PC-3 (cell line): ENCODE results near the gene S100A16. TPM values are rescaled to one million over a fixed set of nuclear protein-coding genes. Genes with fewer than 3 reads are reported as not detected.
"Not testable (repeated sequence)": the region's sequence is repeated elsewhere in the genome, so short reads cannot be mapped to it uniquely, and the experiment has no call there.

Source experiments
- ATAC-seq: fragments of 200-7000 bp; cut with Tn5 transposase; 2 replicates; pipeline ENCODE4 v1.9.1; 2020; ENCODE audit warnings: mild to moderate bottlenecking, moderate library complexity
- BruUV-seq: library from RNA; stranded (reverse); fragments of 400-500 nt; replicated peaks from 2 replicates; lab custom pipeline; 2021; lab: Mats Ljungman, UMichigan
- CTCF ChIA-PET: fragments of 300-600 bp; sonication (Branson Sonifier 250); formaldehyde crosslinking; loops from one replicate; lab custom pipeline; 2022; ENCODE audit warnings: antibody characterized with exemption; lab: Charles Lee
- POLR2A ChIA-PET: fragments of 300-600 bp; sonication (Branson Sonifier 250); formaldehyde crosslinking; loops from one replicate; lab custom pipeline; 2022; ENCODE audit warnings: antibody characterized with exemption; ENCODE audit not compliant: unreplicated experiment; lab: Charles Lee
- DNase-seq: peaks from one replicate; pipeline ENCODE4 v3.0.0-alpha.2; 2015
- H2AFZ ChIP-seq: fragments of 300-600 bp; sonication (generic); 2 replicates; pipeline ENCODE4 v1.6.0; 2016; ENCODE audit warnings: antibody characterized with exemption, low read length
- H3F3A ChIP-seq: fragments of 300-600 bp; sonication (generic); one replicate; pipeline ENCODE4 v1.6.0; 2017; ENCODE audit warnings: antibody characterized with exemption, low read length, control low read depth, mild to moderate bottlenecking; ENCODE audit not compliant: unreplicated experiment
- H3K27ac ChIP-seq: fragments of 300-600 bp; sonication (generic); 2 replicates; pipeline ENCODE4 v1.5.1; 2016; ENCODE audit warnings: mild to moderate bottlenecking, low read length
- H3K27me3 ChIP-seq: fragments of 300-600 bp; sonication (generic); 2 replicates; pipeline ENCODE4 v1.6.1; 2016; ENCODE audit warnings: low read length, mixed read lengths
- H3K36me3 ChIP-seq: fragments of 300-600 bp; sonication (generic); 2 replicates; pipeline ENCODE4 v1.6.1; 2016; ENCODE audit warnings: low read depth, mixed run types, low read length, mixed read lengths
- H3K4me1 ChIP-seq: fragments of 300-600 bp; sonication (generic); 2 replicates; pipeline ENCODE4 v1.5.1; 2016; ENCODE audit warnings: low read length; ENCODE audit not compliant: insufficient read depth
- H3K4me2 ChIP-seq: fragments of 300-600 bp; sonication (generic); 2 replicates; pipeline ENCODE4 v1.6.0; 2016; ENCODE audit warnings: low read length
- H3K4me3 ChIP-seq: fragments of 300-600 bp; sonication (generic); 2 replicates; pipeline ENCODE4 v1.5.1; 2016; ENCODE audit warnings: mild to moderate bottlenecking, low read length, mixed read lengths
- H3K79me2 ChIP-seq: fragments of 300-600 bp; sonication (generic); 2 replicates; pipeline ENCODE4 v1.6.1; 2017; ENCODE audit warnings: low read length, mixed read lengths
- H3K9ac ChIP-seq: fragments of 300-600 bp; sonication (generic); 2 replicates; pipeline ENCODE4 v1.6.0; 2016; ENCODE audit warnings: mild to moderate bottlenecking, low read length
- H3K9me2 ChIP-seq: fragments of 300-600 bp; sonication (generic); replicated peaks from 2 replicates; pipeline ENCODE4 v1.6.1; 2016; ENCODE audit warnings: mixed run types, low read length, mixed read lengths
- H3K9me3 ChIP-seq: fragments of 300-600 bp; sonication (generic); 2 replicates; pipeline ENCODE4 v1.6.1; 2016; ENCODE audit warnings: low read length, mixed read lengths
- H4K20me1 ChIP-seq: fragments of 300-600 bp; sonication (generic); 2 replicates; pipeline ENCODE4 v1.6.1; 2016; ENCODE audit warnings: low read length, mixed read lengths
- EZH2 ChIP-seq: fragments of 300-600 bp; sonication (generic); IDR thresholded peaks from one replicate; pipeline ENCODE4 v1.6.1; 2017; ENCODE audit warnings: antibody characterized with exemption, mild to moderate bottlenecking, low read length; ENCODE audit not compliant: unreplicated experiment
- EZH2phosphoT487 ChIP-seq: fragments of 300-600 bp; sonication (generic); IDR thresholded peaks from 2 replicates; pipeline ENCODE4 v1.6.1; 2018; ENCODE audit warnings: mild to moderate bottlenecking, antibody characterized with exemption, low read length, borderline replicate concordance
- intact Hi-C: fragments of 100-400 bp; cut with micrococcal nuclease; formaldehyde crosslinking; loops from 2 replicates; pipeline ENCODE4 v1.9.0; 2023
- total RNA-seq: library from RNA; depleted of rRNA; stranded (reverse); fragments of >200 nt; gene quantifications from 2 replicates; pipeline ENCODE4 v1.2.3, GENCODE V29; 2014
- TF ChIP-seq, protein P1 (sequence below): fragments of 300-600 bp; sonication (generic); conservative IDR thresholded peaks from 2 replicates; pipeline ENCODE4 v1.5.1; 2017; ENCODE audit warnings: antibody characterized with exemption, low read depth, mild to moderate bottlenecking, low read length

S100A16 gene
- total RNA-seq, 1 experiment from 2014 or later: 1,254 TPM

DNA sequence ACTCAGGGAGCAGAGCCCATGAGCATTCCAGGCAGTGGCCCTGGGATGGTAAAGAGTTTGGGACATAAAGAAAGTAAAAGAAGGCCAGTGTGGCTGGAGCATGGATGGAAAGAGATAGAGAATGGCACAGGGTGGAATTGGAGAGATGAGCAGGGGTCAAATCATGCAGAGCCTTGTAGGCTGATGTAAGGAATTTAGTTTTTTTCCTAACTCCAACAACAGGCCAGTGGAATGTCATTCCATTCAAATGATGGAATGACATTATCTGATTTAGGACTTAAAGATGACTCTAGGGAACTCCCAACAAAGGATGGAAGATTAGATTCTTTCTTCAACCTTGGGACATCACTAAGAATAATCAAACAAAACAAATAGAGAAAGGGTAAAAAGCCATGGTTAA is 34.4 kb downstream of the S100A16 start:
- POLR2A ChIA-PET: no interaction called here

DNA sequence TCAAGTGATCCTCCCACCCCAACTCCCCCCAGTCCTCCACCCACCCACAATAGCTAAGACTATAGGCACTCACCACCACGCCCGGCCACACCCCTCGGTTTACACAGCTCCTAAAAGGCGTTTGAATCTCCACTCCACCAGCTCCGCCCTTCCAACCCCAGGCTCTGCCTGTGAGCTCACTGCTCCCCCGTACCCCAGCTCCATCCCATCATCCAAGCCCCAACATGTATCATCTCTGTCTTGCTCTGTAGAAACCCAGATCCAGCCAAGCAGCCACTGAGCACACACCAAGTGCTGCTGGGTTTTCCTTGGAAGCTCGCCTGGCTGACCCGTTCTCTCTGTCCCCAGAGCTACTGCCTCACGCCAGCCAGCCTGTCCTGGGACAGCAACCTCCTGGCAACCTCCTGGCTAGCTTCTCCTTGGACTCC is 35.3 kb downstream of the S100A16 start:
- Histone ChIP-seq H3K9me3 (no peaks in the 10 kb centered on the region), H3K4me3 (no peak overlapping the region), H3K27ac (no peak overlapping the region), H3K9me2 (no peaks in the 10 kb centered on the region), H3K27me3 (no peaks in the 10 kb centered on the region), H2AFZ (no peak overlapping the region), H3K4me1 (peaks cover 14% of the 10 kb centered on the region), H3K79me2 (no peaks in the 10 kb centered on the region), H3K4me2 (no peak overlapping the region), H3K9ac (no peak overlapping the region), H3K36me3 (no peaks in the 10 kb centered on the region), H3F3A (no peaks in the 10 kb centered on the region), H4K20me1 (no peaks in the 10 kb centered on the region)
- no TSS peak for BruUV-seq
- intact Hi-C loops: no loop called here
- ATAC-seq: peak; percentile 16; the same call in 1 of the 2 replicates
- DNase-seq: no peak
- CTCF ChIA-PET: interaction anchor here (1.2 kb wide), 1 partner anchor 35 kb away, joined by 4 read pairs; the partner anchor contains the start of gene S100A16
- POLR2A ChIA-PET: interaction anchor here (0.6 to 0.8 kb wide), 2 partner anchors 35 to 47 kb away, joined by 4 read pairs; partner anchors contain the start of gene S100A16
- TF ChIP-seq, protein P1, sequence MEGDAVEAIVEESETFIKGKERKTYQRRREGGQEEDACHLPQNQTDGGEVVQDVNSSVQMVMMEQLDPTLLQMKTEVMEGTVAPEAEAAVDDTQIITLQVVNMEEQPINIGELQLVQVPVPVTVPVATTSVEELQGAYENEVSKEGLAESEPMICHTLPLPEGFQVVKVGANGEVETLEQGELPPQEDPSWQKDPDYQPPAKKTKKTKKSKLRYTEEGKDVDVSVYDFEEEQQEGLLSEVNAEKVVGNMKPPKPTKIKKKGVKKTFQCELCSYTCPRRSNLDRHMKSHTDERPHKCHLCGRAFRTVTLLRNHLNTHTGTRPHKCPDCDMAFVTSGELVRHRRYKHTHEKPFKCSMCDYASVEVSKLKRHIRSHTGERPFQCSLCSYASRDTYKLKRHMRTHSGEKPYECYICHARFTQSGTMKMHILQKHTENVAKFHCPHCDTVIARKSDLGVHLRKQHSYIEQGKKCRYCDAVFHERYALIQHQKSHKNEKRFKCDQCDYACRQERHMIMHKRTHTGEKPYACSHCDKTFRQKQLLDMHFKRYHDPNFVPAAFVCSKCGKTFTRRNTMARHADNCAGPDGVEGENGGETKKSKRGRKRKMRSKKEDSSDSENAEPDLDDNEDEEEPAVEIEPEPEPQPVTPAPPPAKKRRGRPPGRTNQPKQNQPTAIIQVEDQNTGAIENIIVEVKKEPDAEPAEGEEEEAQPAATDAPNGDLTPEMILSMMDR: no peak
- no peak for TF ChIP-seq EZH2phosphoT487
- TF ChIP-seq EZH2: no peak

More for the DNA sequence above, 34.4 kb downstream of the S100A16 start:
- DNase-seq (no peak), ATAC-seq (0 out of 2 replicates have a peak, but pooled peaks have one; percentile 18)
- Histone ChIP-seq H3K9me2 (no peaks in the 10 kb centered on the region), H3K27me3 (no peaks in the 10 kb centered on the region), H3K9ac (no peak overlapping the region), H3K9me3 (no peaks in the 10 kb centered on the region), H3K4me1 (peaks cover 6% of the 10 kb centered on the region), H3F3A (no peaks in the 10 kb centered on the region), H3K27ac (no peak overlapping the region), H4K20me1 (no peaks in the 10 kb centered on the region), H3K4me2 (no peak overlapping the region), H3K4me3 (no peak overlapping the region), H3K36me3 (no peaks in the 10 kb centered on the region), H2AFZ (no peak overlapping the region), H3K79me2 (no peaks in the 10 kb centered on the region)
- intact Hi-C loops: no loop called here
- no TSS peak for BruUV-seq
- TF ChIP-seq, protein P1: no peak
- TF ChIP-seq EZH2phosphoT487: no peak
- no peak for TF ChIP-seq EZH2
- CTCF ChIA-PET: no interaction called here

DNA sequence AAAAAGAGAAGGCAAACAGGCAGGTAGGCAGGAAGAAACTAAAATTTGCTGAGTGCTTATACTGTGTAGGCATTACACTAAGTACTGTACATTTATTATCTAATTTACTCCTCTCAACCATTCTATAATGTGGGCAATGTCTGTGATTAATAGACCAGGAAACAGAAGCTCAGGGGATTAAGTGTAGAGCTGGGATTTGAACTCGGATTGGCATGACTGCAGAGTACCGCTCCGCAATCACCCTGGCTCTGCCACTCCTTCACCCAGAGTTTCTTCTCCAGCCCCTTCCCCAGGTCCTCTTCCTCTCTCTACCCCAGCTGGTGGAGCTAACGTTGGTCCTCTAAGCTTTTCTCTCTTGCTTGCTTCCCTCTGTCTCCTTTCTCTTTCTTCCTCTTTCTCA is 35.8 kb downstream of the S100A16 start:
- DNase-seq (no peak), ATAC-seq (no peak)
- Histone ChIP-seq H4K20me1 (no peaks in the 10 kb centered on the region), H3K4me2 (no peak overlapping the region), H3K79me2 (no peaks in the 10 kb centered on the region), H3F3A (no peaks in the 10 kb centered on the region), H2AFZ (no peak overlapping the region), H3K4me3 (no peak overlapping the region), H3K9me2 (no peaks in the 10 kb centered on the region), H3K9me3 (no peaks in the 10 kb centered on the region), H3K4me1 (peaks cover 19% of the 10 kb centered on the region), H3K9ac (no peak overlapping the region), H3K27ac (no peak overlapping the region), H3K27me3 (no peaks in the 10 kb centered on the region), H3K36me3 (no peaks in the 10 kb centered on the region)
- TF ChIP-seq, protein P1: no peak
- no peak for TF ChIP-seq EZH2
- no peak for TF ChIP-seq EZH2phosphoT487
- BruUV-seq: no TSS peak
- ChIA-PET CTCF (interaction anchor here (1.2 kb wide), 1 partner anchor 35 kb away, joined by 4 read pairs; the partner anchor contains the start of gene S100A16), POLR2A (interaction anchor here (0.6 to 0.8 kb wide), 2 partner anchors 36 to 46 kb away, joined by 4 read pairs; partner anchors contain the start of gene S100A16)
- intact Hi-C loops: no loop called here

DNA sequence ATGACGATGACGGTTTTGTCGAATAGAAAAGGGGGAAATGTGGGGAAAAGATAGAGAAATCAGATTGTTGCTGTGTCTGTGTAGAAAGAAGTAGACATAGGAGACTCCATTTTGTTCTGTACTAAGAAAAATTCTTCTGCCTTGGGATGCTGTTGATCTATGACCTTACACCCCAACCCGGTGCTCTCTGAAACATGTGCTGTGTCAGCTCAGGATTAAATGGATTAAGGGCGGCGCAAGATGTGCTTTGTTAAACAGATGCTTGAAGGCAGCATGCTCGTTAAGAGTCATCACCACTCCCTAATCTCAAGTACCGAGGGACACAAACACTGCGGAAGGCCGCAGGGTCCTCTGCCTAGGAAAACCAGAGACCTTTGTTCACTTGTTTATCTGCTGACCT is 37.4 kb downstream of the S100A16 start:
- BruUV-seq, H4K20me1 ChIP-seq, CTCF ChIA-PET, POLR2A ChIA-PET, H3K4me2 ChIP-seq, ATAC-seq, H3K27me3 ChIP-seq, H3K4me3 ChIP-seq, H3K9me3 ChIP-seq, H3F3A ChIP-seq, H3K79me2 ChIP-seq, DNase-seq, intact Hi-C loops, H3K9ac ChIP-seq, H3K36me3 ChIP-seq, H3K9me2 ChIP-seq, H2AFZ ChIP-seq, H3K27ac ChIP-seq: not testable (repeated sequence)
- peaks cover 24% of the 10 kb centered on the region for H3K4me1 ChIP-seq
